ENCODE data around the gene CRKL.

The CRKL gene

GRCh38 chr22:20903093-20903492 is 14.1 kb upstream of the CRKL start:
- Histone ChIP-seq H3K9me3 (ENCODE audit: insufficient read depth, low read length, severe bottlenecking) (no peaks in the 10 kb centered on the region), H3K4me1 (ENCODE audit: insufficient read depth, low read length) (no peaks in the 10 kb centered on the region), H3K27me3 (ENCODE audit: insufficient read depth, low read length, poor library complexity) (peaks cover 8% of the 10 kb centered on the region), H3K27ac (ENCODE audit: low read length) (no peak overlapping the region), H3K4me2 (ENCODE audit: insufficient read depth, low read length) (no peak overlapping the region), H3K4me3 (ENCODE audit: low read depth in 1 of 2, low read length in 2 of 2) (no peak overlapping the region), H3K9ac (ENCODE audit: low read depth, low read length) (no peak overlapping the region), H2AFZ (ENCODE audit: low read depth, low read length) (no peak overlapping the region), H3K36me3 (ENCODE audit: insufficient read depth, low read length) (no peaks in the 10 kb centered on the region), H3K79me2 (ENCODE audit: insufficient read depth, low read length) (no peaks in the 10 kb centered on the region), H4K20me1 (ENCODE audit: insufficient read depth, low read length) (no peaks in the 10 kb centered on the region)
- DNase-seq (no peak), ATAC-seq (ENCODE audit: insufficient read depth, low read depth) (no peak)
- TF ChIP-seq EZH2 (IDR thresholded peaks at IDR 0.05; ENCODE audit: borderline replicate concordance, low read depth, low read length, severe bottlenecking) (no peak), CTCF (IDR thresholded peaks at IDR 0.05; ENCODE audit: borderline replicate concordance, extremely low read depth, low read length, poor library complexity, severe bottlenecking) (no peak)

- Histone ChIP-seq H3K4me2 (ENCODE audit: insufficient read depth, low read length) (no peak overlapping the region), H2AFZ (ENCODE audit: low read depth, low read length) (no peak overlapping the region), H3K27ac (ENCODE audit: low read length) (no peak overlapping the region), H3K9me3 (ENCODE audit: insufficient read depth, low read length, severe bottlenecking) (no peaks in the 10 kb centered on the region), H3K79me2 (ENCODE audit: insufficient read depth, low read length) (no peaks in the 10 kb centered on the region), H3K36me3 (ENCODE audit: insufficient read depth, low read length) (no peaks in the 10 kb centered on the region), H3K4me3 (ENCODE audit: low read depth in 1 of 2, low read length in 2 of 2) (no peak overlapping the region), H3K4me1 (ENCODE audit: insufficient read depth, low read length) (no peaks in the 10 kb centered on the region), H3K9ac (ENCODE audit: low read depth, low read length) (no peak overlapping the region), H3K27me3 (ENCODE audit: insufficient read depth, low read length, poor library complexity) (peaks cover 8% of the 10 kb centered on the region), H4K20me1 (ENCODE audit: insufficient read depth, low read length) (no peaks in the 10 kb centered on the region)
- no peak for TF ChIP-seq EZH2 (IDR thresholded peaks at IDR 0.05; ENCODE audit: borderline replicate concordance, low read depth, low read length, severe bottlenecking)
- TF ChIP-seq CTCF (IDR thresholded peaks at IDR 0.05; ENCODE audit: borderline replicate concordance, extremely low read depth, low read length, poor library complexity, severe bottlenecking), result no peak
- DNase-seq (no peak), ATAC-seq (ENCODE audit: insufficient read depth, low read depth) (no peak)
Observed at GRCh38 chr22:20904008-20904979, 12.9 kb upstream of the CRKL start.

GRCh38 chr22:20904980-20905355 is 12.2 kb upstream of the CRKL start:
- Histone ChIP-seq H3K36me3 (ENCODE audit: insufficient read depth, low read length) (no peaks in the 10 kb centered on the region), H3K4me1 (ENCODE audit: insufficient read depth, low read length) (no peaks in the 10 kb centered on the region), H3K27ac (ENCODE audit: low read length) (no peak overlapping the region), H3K9me3 (ENCODE audit: insufficient read depth, low read length, severe bottlenecking) (no peaks in the 10 kb centered on the region), H4K20me1 (ENCODE audit: insufficient read depth, low read length) (no peaks in the 10 kb centered on the region), H3K27me3 (ENCODE audit: insufficient read depth, low read length, poor library complexity) (peaks cover 8% of the 10 kb centered on the region), H3K4me2 (ENCODE audit: insufficient read depth, low read length) (no peak overlapping the region), H2AFZ (ENCODE audit: low read depth, low read length) (no peak overlapping the region), H3K4me3 (ENCODE audit: low read depth in 1 of 2, low read length in 2 of 2) (no peak overlapping the region), H3K9ac (ENCODE audit: low read depth, low read length) (no peak overlapping the region), H3K79me2 (ENCODE audit: insufficient read depth, low read length) (no peaks in the 10 kb centered on the region)
- ATAC-seq (ENCODE audit: insufficient read depth, low read depth), result no peak
- TF ChIP-seq CTCF (IDR thresholded peaks at IDR 0.05; ENCODE audit: borderline replicate concordance, extremely low read depth, low read length, poor library complexity, severe bottlenecking) (no peak), EZH2 (IDR thresholded peaks at IDR 0.05; ENCODE audit: borderline replicate concordance, low read depth, low read length, severe bottlenecking) (no peak)
- no peak for DNase-seq

Measured in DND-41 (cell line).